ENCODE measurements around the gene PEDS1. TPM values are rescaled to one million over a fixed set of nuclear protein-coding genes. Genes with fewer than 3 reads are reported as not detected.
"Not testable (repeated sequence)": the region's sequence is repeated elsewhere in the genome, so short reads cannot be mapped to it uniquely, and the experiment has no call there.

The PEDS1 gene
- total RNA-seq, 1 donor from 2014 or later, result 31.1 TPM

DNA sequence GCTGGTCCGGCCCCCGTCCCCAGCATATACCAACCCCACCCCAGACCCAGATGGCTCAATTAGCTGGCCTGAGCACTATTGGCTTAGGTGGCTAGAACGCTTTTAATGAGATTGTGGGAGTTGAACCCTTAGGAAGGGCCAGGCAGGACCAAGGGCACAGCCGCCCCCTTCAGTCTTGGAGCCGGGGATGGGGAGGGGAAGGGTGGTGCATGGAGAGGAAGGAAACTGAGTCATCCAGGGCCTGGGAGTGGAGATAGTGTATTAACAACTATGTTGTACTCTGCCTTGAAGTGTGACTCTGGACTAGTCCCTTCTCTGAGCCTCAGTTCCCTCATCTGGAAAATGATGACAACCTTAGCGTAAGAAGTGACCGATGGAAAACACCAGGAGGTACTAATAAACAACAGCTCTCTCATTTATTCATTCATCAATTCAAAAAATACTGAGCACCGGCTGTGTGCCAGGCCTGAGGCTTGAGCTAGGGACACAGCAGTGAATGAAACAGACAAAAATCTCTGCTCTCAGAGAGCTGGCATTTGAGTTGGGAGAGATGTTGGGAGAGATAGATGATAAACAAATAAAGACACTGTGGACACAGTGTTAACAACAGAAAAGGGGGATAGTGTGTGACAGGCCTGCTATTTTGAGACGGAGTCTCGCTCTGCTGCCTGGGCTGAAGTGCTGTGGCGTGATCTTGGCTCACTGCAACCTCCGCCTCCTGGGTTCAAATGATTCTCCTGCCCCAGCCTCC is 11.5 kb downstream of the PEDS1 start:
- DNase-seq, result no peak
- intact Hi-C loops (cut with micrococcal nuclease), result no loop called here
- peak; percentile 2 for ATAC-seq

DNA sequence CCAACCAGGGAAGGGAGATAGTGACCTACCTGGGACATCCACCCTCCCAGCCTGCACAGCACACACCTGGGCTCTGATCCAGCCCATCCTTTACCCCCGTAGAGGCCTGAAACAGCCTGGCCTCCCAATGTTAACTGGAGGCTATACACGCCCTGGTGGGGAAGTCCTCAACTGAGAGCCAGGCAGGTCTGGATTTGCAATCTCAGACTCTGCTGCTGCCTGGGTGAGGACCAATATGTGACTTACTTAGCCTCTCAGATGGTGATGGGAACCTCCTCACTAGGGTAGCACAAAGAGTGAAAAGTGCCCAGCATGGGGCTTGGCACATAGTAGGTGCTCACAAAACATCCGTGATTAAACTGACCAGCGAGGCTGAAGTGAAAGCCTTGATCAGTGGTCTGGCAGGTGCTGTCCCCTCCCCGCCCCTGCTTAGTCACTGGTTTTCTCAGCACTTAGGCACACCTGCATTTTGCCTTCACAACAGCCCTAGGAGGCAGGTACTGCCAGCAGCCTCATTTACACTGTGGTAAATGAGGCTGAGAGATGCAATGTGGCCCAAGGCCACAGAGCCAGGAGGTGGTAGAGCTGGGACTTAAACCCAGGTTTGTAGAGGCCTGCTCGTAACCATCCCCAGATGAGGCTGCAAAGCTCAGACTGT is 12.4 kb downstream of the PEDS1 start:
- ATAC-seq (no peak), DNase-seq (no peak)
- intact Hi-C loops (cut with micrococcal nuclease), result no loop called here

DNA sequence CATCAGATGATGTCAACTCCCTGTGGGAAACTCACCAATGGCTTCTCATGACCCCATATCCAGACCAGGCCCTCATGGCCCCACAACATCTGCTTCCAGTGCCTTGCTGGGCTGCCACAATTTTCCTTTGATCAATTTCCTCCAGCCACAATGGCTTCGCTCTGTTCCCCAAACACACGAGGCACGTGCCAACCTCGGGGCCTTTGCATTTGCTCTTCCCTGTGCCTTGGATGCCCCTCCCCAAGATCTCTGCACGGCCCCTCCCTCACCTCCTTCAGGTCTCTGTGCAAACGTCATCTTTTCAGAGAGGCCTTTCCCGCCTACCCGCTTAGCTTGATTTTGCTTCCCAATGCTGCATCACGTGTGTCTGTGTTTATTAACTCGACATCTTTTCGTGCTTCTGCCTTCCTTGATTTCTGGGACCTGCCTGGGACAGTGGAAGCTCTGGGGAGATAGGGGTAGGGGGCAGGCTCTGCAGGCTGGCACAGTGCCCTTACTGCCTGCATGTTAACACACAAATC is 13.1 kb downstream of the PEDS1 start:
- intact Hi-C loops (cut with micrococcal nuclease), result no loop called here
- ATAC-seq (no peak), DNase-seq (no peak)

DNA sequence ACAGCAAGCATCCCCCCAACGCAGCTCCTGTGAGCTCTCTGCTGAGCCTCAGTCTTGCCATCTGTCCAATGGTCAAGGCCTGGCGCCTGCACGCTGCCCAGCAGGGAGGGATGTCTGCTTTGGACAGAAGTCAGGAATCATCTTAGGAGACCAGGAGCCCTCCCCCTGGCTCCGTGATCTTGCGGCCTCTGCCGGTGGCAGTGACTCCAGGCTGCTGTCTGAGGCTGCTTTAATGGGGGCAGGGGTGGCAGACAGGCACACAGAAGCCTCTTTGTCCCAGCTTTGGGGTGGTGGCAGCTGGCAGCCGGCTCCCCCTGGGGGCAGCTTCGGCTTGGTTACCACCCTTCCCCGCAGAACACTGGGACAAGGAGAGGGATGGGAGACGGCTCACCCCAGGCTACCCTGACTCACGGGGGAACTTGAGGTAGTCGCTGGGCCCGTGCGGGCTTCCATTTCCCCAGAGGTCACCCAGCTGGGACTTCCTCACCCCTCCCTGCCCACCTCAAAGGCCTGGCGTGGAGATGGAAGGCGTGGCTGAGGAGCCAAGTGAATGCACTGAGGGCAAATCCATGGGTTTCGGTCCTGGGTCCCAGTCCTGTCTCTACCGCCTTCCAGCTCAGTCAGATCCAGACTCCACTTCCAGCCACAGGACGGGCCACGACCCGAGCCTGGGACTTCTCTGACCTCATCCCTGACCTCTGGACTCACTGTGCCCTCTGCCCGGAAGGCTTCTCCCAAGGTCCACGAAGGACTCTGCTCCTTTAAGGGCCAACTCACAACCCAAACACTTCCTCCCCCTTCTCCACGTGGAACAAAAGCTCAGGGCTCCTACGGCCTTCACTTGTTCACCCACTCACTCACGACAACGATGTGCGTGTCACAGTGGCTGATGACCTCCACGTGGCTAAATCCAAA is 14.8 kb downstream of the PEDS1 start:
- ATAC-seq (peak; percentile 53), DNase-seq (peak; percentile 39)
- intact Hi-C loops (cut with micrococcal nuclease), result no loop called here

DNA sequence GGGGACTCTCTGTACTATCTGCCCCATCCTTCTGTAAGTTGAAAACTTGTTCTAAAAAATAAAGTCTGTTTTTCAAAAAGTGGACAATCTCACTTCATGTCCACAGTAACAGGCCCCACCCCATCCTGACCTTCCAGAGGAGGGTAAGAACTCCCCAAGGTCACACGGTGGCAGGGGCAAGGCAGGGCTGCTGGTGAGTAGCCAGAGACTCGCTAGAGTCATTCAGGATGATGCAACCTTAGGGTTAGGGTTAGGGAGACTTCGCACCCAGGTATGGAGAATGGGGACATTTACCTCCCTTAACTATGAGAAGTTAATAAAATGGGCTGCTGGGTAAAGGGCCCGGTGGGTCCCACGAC is 15.4 kb downstream of the PEDS1 start:
- intact Hi-C loops (cut with micrococcal nuclease), result no loop called here
- ATAC-seq, result peak; percentile 29
- DNase-seq, result no peak

DNA sequence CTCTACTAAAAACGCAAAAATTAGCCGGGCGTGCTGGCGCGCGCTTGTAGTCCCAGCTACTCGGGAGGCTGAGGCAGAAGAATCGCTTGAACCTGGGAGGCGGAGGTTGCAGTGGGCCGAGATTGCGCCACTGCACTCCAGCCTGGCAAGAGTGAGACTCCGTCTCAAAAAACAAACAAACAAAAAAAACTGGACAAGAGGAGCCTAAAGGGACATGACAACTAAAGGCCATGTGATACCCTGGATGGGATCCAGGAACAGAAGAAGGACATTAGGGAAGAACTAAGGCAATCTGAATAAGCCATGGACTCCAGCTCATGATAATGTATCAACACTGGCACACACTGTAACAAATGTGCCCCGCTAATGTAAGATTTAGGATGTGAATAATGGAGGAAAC is 15.8 kb downstream of the PEDS1 start:
- ATAC-seq (peak; percentile 56), DNase-seq (peak; percentile 41)
- intact Hi-C loops (cut with micrococcal nuclease), result not testable (repeated sequence)

DNA sequence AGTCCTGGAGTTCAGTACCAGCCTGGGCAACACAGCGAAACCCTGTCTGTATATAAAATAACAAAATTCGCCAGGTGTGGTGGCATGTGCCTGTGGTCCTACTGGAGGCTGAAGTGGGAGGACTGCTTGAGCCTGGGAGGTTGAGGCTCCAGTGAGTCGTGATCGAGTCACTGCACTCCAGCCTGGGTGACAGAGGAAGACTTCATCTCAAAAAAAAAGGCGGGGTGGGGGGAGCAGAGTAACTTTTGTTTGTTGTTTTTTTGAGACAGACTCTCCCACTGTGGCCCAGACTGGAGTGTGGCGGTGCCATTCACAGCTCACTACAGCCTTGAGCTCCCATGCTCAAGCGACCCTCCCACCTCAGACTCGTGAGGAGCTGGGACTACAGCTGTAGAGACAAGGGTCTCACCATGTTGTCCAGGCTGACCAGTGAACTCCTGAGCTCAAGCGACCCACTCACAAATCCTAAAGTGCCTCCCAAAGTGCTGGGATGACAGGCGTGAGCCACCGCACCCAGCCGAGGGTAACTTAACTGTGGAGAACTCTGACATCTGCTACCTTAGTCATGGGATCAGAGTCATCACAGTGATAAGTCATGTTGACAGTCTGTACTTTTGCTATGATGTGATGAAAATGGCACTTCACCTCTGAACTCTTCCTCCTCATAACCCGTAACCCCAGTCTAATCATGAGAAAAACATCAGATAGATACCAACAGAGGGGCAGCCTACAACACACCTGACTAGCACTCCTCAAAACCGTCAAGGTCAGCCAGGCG is 16.5 kb downstream of the PEDS1 start:
- no peak for ATAC-seq
- intact Hi-C loops (cut with micrococcal nuclease), result no loop called here
- no peak for DNase-seq

DNA sequence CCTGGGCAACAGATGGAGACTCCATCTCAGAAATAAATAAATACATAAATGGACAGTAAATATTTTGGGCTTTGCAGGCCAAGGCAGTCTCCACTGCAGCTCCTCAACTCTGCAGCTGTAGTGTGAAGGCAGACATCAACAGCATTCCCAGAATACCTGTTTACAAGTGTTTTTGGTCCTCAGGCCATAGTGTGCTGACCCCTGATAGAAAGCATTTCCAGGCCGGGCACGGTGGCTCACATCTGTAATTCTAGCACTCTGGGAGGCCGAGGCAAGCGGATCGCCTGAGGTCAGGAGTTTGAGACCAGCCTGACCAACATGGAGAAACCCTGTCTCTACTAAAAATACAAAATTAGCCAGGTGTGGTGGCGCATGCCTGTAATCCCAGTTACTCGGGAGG is 18.4 kb downstream of the PEDS1 start:
- DNase-seq; ATAC-seq; intact Hi-C loops (cut with micrococcal nuclease): not testable (repeated sequence)

DNA sequence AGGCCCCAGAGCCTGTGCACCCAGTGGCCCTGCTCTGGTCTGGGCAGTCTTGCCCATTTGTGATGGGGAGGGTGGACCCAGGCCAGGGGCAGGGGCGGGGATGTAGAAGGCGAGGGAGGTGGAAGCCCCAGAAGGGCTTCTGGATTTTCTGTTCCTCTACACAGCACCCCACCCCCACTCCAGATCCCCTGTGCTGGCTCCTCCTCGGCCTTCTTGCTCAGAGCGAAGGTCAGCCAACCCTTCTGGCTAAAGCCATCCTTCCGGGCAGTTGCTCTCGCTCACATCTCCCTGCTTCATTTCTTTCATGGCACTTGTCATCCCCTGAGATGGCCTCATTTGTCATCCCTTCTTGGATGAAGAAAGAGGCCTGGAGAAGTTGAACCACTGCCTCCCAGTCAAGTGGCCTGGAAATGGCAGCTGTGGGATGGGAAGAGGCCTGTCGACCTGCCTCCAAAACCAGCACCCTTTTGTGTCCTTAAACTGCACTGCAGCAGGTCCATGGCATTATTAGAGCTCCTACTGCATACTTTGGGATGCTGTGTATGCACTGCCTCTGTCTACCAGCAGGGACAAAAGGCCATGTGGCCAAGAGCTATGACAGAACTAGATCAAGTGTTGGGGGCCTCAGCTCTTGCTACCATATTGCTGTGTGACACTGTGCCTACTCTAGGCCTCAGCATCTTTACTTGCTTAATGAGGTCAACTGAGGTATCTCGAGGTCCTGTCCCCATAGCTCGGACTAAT is 19.9 kb downstream of the PEDS1 start:
- intact Hi-C loops (cut with micrococcal nuclease), result no loop called here
- no peak for DNase-seq
- ATAC-seq, result peak; percentile 16

DNA sequence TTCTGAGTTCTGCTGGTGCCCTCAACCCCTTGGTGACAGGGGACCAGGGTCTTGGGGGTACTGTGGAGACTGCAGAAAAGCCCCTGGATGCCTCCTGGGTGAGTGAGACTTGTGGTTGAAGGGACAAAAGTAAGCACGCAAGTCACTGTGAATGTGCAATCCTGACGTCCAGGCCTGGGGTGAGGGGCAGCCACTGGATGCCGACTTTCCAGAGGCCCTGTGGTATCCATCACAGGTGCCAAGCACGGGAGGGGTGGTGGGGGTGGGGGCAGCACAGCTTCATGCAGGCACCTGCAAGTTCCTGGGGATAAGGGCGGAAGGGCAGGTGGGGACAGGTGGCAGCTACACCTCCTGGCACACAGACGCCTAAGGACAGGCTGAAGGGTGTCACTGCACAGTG is 20.5 kb downstream of the PEDS1 start:
- ATAC-seq, result no peak
- intact Hi-C loops (cut with micrococcal nuclease), result no loop called here
- DNase-seq, result no peak

DNA sequence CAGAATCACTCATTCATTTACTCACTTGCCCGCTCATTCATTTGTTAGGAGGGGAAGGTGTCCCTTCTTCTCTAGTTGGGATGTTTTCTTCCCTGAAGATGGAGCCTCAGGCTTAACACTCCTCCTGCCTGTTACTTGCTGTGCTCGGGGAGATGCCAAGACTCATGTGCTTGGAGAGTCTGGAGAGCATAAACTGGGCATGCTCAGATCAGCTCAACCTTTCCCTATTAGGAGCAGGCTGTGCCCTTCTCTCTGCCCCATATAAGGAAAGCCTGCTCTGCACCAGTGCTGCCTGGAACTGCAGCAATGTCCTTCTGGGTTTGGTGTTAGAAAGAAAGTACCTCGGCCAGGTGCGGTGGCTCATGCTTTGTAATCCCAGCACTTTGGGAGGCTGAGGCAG is 22.5 kb downstream of the PEDS1 start:
- intact Hi-C loops (cut with micrococcal nuclease), result no loop called here
- DNase-seq (peak; percentile 44), ATAC-seq (peak; percentile 93)

DNA sequence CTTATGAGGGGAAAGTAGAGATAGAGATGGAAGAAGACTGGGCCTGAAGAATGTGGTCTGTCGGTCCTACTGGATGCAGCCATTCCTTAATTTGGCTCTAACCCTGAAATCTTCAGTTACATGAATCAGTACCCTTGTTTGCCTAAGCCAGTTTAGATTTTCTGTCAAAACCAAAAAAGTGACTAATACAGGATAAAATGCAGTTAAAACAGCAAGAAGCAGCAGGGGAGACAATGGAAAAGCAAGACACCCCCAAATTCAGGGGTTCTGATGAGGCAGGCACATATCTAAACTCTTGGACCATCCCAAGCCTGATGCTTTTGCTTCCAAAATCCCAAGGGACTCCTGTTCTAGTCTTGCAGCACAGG is 23.2 kb downstream of the PEDS1 start:
- intact Hi-C loops (cut with micrococcal nuclease), result no loop called here
- no peak for DNase-seq
- ATAC-seq, result no peak

DNA sequence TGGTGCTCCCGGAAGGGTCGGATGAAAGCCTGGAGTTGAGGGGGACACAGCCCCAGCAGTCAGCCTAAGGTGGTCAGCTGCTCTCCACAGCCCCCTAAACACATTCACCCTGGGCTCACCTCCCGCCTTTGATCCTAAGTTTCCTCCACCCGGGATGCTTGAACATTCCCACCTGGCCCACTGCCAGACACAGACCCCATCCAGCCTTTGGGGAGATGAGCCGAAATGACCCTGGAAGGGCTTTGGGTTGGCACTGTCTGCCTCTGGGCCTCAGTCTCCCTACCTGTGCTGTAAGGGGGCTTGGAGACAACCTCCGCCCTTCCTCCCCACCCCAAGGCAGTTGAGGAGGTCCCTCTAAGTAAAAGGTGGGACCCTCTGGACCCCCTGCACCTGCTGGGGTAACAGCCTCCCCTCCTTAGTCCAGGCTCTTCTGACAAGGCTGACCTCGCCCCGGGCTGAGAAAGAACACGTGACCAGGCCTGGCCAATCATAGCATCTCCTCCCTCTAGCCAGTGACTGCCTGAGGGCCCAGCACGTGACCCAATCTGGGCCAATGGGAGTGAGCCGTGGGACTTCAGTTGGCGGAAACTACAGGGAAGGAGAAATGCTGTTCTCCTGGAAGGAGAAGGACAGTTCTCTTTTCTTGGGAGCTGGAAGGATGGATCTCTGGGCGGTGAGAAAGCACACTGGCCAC is 23.7 kb downstream of the PEDS1 start:
- DNase-seq, result no peak
- no peak for ATAC-seq
- intact Hi-C loops (cut with micrococcal nuclease), result no loop called here

DNA sequence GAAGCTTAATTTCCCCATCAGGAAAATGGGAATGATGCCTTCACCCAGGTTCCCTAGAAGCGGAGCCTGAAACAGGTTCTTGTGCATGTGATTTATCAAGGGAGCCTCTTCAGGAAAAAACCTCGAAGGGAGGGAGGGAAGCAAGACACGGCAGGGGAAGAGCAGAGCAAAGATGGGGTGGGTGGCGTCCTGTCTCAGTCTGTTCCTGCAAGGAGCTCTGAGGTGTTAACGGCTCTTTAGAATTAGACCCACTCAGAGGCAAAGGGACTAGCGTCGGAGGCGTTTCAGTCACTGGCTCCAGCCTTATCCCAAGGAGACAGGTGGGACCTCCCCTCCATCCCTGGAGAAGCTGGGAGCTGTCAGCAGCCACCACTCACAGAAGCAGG is 25.0 kb downstream of the PEDS1 start:
- DNase-seq (no peak), ATAC-seq (no peak)
- intact Hi-C loops (cut with micrococcal nuclease), result no loop called here

DNA sequence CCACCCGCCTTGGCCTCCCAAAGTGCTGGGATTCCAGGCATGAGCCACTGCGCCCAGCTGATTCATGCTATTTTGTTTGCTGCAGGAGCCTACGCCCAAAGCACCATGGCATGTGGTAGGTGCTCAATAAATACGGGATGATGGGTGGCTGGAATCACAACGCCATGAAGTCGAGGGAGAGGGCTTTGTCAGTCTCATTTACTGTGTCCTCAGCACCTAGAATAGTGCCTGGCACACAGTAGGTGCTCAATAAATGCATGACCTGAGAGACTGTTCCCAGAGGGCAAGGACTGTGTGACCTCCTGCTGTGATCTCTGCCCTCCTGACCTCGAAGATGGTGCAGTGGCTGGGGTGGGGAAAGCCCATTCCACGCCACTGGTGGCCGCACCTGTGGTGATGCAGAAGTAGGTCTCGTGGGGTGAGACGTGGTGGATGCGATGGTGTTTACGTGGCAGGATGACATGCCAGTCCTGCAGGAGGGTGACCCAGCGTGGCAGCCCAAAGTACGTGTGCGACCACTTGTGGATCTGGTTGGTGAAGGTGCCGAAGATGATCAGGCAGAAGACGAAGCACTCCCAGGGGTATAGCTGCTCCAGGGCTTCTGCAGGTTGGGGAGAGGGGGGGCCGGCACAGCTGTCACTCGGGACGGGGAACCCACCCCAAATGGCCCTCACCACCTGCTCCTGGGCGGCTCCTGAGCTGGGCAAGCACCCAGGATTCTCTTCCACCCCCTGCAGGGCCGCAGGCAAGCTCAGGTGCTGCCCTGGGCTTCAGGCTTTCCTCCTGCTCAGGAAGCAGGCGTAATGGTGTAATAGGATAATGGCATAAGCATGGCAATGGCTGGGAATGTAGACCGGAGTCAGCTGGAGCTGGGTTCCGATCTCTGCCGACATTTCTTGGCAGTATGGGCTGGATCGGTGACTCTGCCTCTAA is 25.7 kb downstream of the PEDS1 start:
- DNase-seq (peak; percentile 23), ATAC-seq (no peak)
- intact Hi-C loops (cut with micrococcal nuclease), result no loop called here

DNA sequence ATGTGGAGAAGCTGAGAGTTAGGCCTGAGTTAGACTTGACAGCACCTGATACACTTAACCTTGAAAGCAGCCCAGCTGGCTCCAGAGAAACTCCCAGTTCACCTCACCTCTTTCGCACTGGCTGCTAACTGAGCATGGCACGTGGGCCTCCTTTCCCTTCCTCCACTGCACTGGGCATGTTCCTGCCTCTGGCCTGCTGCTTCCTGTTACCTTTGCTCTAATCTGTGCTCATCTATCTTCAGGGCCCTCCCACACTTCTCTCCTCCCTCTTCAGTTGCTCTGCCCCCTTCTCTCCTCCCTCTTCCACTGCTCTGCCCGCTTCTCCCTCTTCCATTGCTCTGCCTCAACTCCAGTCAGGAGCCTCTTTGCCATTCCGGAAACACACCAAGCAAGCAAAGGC is 26.9 kb downstream of the PEDS1 start:
- ATAC-seq (peak; percentile 17), DNase-seq (peak; percentile 19)
- intact Hi-C loops (cut with micrococcal nuclease), result no loop called here

DNA sequence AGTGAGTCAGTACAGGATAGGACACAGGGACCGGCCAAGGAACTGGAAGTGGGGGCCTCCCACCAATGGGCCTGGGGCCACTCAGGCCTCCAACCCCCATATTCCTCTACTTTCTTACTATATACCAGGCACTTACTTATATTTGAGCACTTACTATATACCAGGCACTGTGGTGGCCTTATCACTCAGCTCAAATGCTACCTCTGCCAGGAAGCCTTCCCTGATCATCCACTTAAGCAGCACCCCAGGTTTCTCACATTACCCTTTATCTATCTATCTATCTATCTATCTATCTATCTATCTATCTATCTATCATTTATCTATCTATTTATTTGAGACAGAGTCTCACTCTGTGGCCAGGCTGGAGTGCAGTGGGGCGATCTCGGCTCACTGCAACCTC is 28.2 kb downstream of the PEDS1 start:
- intact Hi-C loops (cut with micrococcal nuclease), result no loop called here
- ATAC-seq (no peak), DNase-seq (no peak)
